NCI-H2196 (cell line): ENCODE results near the gene PELI2.

Experiments used
- DNase-seq: peaks from one replicate; lab custom pipeline; 2025; ENCODE audit not compliant: unreplicated experiment; lab: John Stamatoyannopoulos, UW

Gene PELI2

GRCh38 chr14:56170877-56171422, 52.7 kb downstream of the PELI2 start:
- no peak for DNase-seq

- no peak for DNase-seq
Measured at GRCh38 chr14:56172074-56172473, 53.9 kb downstream of the PELI2 start.

- no peak for DNase-seq
Measured at GRCh38 chr14:56172571-56172971, 54.4 kb downstream of the PELI2 start.

- no peak for DNase-seq
Measured at GRCh38 chr14:56173365-56173922, 55.2 kb downstream of the PELI2 start.

- DNase-seq = no peak
Measured at GRCh38 chr14:56175773-56176172, 57.6 kb downstream of the PELI2 start.

GRCh38 chr14:56176530-56176929, 58.3 kb downstream of the PELI2 start:
- no peak for DNase-seq

- DNase-seq = no peak
Measured at GRCh38 chr14:56177036-56177435, 58.8 kb downstream of the PELI2 start.

- DNase-seq = no peak
Measured at GRCh38 chr14:56180754-56181542, 62.7 kb downstream of the PELI2 start.

GRCh38 chr14:56181681-56182085, 63.5 kb downstream of the PELI2 start:
- DNase-seq = peak; percentile 77

- DNase-seq = no peak
Measured at GRCh38 chr14:56182410-56182809, 64.2 kb downstream of the PELI2 start.

- DNase-seq = no peak
Measured at GRCh38 chr14:56183631-56184157, 65.5 kb downstream of the PELI2 start.

GRCh38 chr14:56185992-56186391, 67.8 kb downstream of the PELI2 start:
- DNase-seq = peak; percentile 29

- no peak for DNase-seq
Measured at GRCh38 chr14:56187736-56188135, 69.5 kb downstream of the PELI2 start.

- no peak for DNase-seq
Measured at GRCh38 chr14:56189307-56189706, 71.1 kb downstream of the PELI2 start.

- DNase-seq = no peak
Measured at GRCh38 chr14:56193347-56193746, 75.1 kb downstream of the PELI2 start.

- DNase-seq = no peak
Measured at GRCh38 chr14:56194042-56194441, 75.8 kb downstream of the PELI2 start.

- DNase-seq = no peak
Measured at GRCh38 chr14:56195223-56195622, 77.0 kb downstream of the PELI2 start.

GRCh38 chr14:56195704-56196103, 77.5 kb downstream of the PELI2 start:
- DNase-seq = peak; percentile 67

GRCh38 chr14:56196274-56196673, 78.1 kb downstream of the PELI2 start:
- DNase-seq = no peak

- DNase-seq = no peak
Measured at GRCh38 chr14:56197150-56197549, 78.9 kb downstream of the PELI2 start.

GRCh38 chr14:56198438-56198837, 80.2 kb downstream of the PELI2 start:
- DNase-seq = no peak
